Effector memory CD4-positive, alpha-beta T cell (primary cell): ENCODE data around the gene CORO7.

Experiments used
- DNase-seq, 3 donors: peaks; one replicate each; pipeline ENCODE4 v3.0.0-alpha.2; 2020
- H3K27ac ChIP-seq: 2 replicates; pipeline ENCODE4 v1.7.0; 2013; ENCODE audit warnings: mild to moderate bottlenecking, low read length, moderate library complexity; ENCODE audit not compliant: insufficient read depth, poor library complexity, severe bottlenecking
- H3K27me3 ChIP-seq: replicated peaks from 2 replicates; pipeline ENCODE4 v1.7.0; 2013; ENCODE audit warnings: mild to moderate bottlenecking, low read length; ENCODE audit not compliant: insufficient read depth, control insufficient read depth, poor library complexity, severe bottlenecking
- H3K36me3 ChIP-seq: 2 replicates; pipeline ENCODE4 v1.7.0; 2013; ENCODE audit warnings: mild to moderate bottlenecking, low read length, moderate library complexity; ENCODE audit not compliant: control insufficient read depth, insufficient read depth
- H3K4me1 ChIP-seq: 2 replicates; pipeline ENCODE4 v1.7.0; 2013; ENCODE audit warnings: low read length, mild to moderate bottlenecking; ENCODE audit not compliant: control insufficient read depth, insufficient read depth, poor library complexity, severe bottlenecking
- H3K4me3 ChIP-seq: 2 replicates; pipeline ENCODE4 v1.7.0; 2013; ENCODE audit warnings: low read length, low read depth, mild to moderate bottlenecking; ENCODE audit not compliant: insufficient read depth, poor library complexity, severe bottlenecking
- H3K9me3 ChIP-seq: 2 replicates; pipeline ENCODE4 v1.7.0; 2013; ENCODE audit warnings: mild to moderate bottlenecking, low read length, moderate library complexity; ENCODE audit not compliant: control insufficient read depth

Gene CORO7

DNA sequence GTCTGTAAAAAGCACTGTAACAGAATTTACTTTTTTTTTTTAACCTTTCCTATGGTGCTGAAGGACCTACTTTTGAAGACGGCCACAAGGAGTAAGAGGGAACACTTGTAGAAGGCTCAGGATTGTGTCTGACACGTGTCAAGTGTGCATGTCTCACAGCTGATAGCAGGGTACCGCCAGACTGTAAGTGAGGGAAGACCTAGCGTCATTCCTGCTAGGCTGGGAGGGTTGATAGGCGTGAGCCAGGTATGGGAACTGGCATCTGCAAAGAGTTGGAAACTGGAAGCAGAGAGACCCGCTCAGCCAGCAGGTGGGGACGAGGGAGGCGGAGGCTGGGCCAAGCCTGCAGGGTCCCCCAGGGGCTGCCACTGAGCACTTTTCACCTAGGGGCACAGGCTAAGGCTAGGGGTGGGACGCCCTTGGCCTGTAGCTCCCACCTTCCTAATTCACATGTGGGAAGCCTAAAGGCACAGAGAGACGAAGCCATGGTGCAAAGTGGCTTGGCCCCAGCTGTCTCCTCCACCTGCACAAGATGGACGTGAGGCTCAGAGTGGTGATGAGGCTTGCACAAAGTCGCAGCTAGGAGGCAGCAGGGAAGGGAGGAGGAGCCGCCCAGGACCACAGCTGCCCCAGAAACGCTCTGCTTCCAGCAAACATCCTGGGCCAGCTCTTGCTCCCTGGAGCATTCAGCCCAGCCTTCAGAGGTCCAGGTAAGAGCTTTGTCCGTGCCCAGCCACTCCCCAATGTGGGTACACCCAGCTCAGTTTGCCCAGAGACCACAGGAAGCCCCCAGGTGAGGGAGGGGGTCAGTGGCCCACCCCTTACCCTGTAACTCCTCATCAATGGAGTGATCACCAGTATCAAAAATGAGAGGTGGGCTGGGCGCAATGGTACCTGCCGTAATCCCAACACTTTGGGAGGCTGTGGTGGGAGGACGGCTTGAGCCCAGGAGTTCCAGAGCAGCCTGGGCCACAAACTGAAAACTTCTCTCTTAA lies 25.8 kb downstream of the CORO7 start:
- H3K27ac ChIP-seq, result no peak overlapping the region
- DNase-seq, result no peak
- H3K4me3 ChIP-seq, result no peak overlapping the region
- H3K4me1 ChIP-seq, result no peaks in the 10 kb centered on the region
- H3K36me3 ChIP-seq, result peaks cover 93% of the 10 kb centered on the region
- H3K9me3 ChIP-seq, result no peaks in the 10 kb centered on the region
- H3K27me3 ChIP-seq, result no peaks in the 10 kb centered on the region

DNA sequence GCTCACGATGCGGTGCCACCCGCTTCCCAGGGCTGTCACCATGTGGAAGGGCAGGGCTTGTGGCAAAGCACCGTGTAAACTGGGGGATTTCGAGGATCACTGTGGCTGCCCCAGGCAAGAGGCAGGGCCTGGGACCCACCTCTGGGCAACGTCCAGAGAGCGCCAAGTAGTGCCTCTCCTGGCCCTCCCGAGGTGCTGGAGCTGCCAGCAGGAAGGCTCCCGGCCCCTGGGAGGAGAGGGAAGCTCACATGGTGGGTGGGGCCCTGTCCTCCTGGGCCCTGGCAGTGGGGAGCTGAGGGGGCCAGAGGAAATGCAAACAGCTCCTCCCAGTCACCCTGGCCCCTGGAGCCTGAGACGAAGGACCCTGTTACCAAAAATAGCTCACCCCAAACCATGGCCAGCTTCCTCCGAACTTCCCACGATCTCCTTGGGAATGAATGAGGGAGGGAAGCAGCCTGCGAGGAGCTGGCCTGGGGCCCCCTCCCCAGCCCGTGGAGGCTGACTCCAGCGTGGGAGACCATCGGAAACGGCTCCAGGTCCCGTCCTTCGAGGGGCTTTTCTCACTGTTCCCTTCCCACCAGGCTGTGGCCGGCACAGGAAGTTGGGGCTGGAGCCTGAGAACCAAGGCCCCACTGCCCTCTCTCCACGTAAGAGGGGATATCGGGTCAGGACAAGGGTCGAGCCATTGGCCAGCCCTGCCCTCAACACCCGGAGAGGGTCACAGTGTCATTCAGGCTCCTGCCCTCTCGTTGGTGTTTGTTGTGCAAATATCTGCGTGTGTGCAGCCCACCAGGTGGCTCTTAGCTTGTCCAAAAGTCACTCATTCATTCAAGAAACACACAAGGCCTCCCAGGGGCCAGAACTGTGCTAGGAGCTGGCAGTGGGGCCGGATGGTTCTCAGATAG lies 27.1 kb downstream of the CORO7 start:
- Histone ChIP-seq H3K4me3 (no peak overlapping the region), H3K4me1 (no peaks in the 10 kb centered on the region), H3K9me3 (no peaks in the 10 kb centered on the region), H3K36me3 (peaks cover 93% of the 10 kb centered on the region), H3K27ac (no peak overlapping the region), H3K27me3 (no peaks in the 10 kb centered on the region)
- DNase-seq, result no peak

DNA sequence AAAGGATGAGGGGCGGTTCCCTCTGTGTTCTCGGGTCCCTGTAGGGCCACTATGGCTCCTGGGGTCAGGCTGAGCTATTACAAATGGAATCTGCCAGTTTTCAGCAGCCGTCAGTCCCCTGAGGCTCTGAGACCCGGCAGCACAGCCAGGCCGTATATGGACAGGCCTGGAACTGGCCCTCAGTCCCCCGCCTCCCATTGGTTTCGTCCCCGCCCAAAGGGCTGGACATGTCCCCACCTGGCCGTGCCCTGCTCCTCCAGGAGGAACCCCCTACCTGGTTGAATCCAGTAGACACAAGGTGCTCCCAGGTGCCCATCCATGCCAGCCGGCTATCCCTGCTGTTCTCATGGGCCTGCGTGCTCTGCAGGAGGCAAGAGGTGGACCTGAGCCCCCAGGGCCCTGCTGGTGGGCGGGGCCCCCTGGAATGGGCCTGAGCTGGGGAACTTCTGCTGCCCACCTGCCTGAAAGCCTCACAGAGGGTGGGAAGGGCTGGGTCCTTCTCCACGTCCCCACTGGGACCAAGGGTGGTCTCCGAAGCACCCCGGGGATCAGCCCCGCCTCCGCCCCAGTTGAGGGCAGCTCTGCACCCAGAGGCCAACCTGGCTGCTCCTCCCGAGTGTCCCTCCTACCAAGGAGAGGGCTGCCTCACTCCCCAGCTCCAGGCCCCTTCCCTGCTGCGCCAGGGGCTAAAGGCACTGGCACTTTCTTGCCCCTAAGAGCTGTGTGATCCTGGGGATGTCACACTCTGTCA lies 27.9 kb downstream of the CORO7 start:
- Histone ChIP-seq H3K9me3 (no peaks in the 10 kb centered on the region), H3K27me3 (no peaks in the 10 kb centered on the region), H3K27ac (no peak overlapping the region), H3K4me1 (no peaks in the 10 kb centered on the region), H3K36me3 (peaks cover 96% of the 10 kb centered on the region), H3K4me3 (no peak overlapping the region)
- DNase-seq, result no peak

- Histone ChIP-seq H3K9me3 (no peaks in the 10 kb centered on the region), H3K4me3 (no peak overlapping the region), H3K27me3 (no peaks in the 10 kb centered on the region), H3K27ac (no peak overlapping the region), H3K36me3 (peaks cover 96% of the 10 kb centered on the region), H3K4me1 (no peaks in the 10 kb centered on the region)
- no peak for DNase-seq
These were observed 28.6 kb downstream of the CORO7 start for GRCh38 chr16:4387781-4388180.

GRCh38 chr16:4386951-4387565 lies 29.3 kb downstream of the CORO7 start:
- no peaks in the 10 kb centered on the region for H3K9me3 ChIP-seq
- no peak overlapping the region for H3K27ac ChIP-seq
- DNase-seq, result no peak
- H3K4me3 ChIP-seq, result no peak overlapping the region
- H3K4me1 ChIP-seq, result no peaks in the 10 kb centered on the region
- no peaks in the 10 kb centered on the region for H3K27me3 ChIP-seq
- H3K36me3 ChIP-seq, result peaks cover 96% of the 10 kb centered on the region

- no peaks in the 10 kb centered on the region for H3K9me3 ChIP-seq
- DNase-seq, result no peak
- H3K4me1 ChIP-seq, result no peaks in the 10 kb centered on the region
- H3K27me3 ChIP-seq, result no peaks in the 10 kb centered on the region
- H3K4me3 ChIP-seq, result no peak overlapping the region
- H3K36me3 ChIP-seq, result peaks cover 96% of the 10 kb centered on the region
- no peak overlapping the region for H3K27ac ChIP-seq
These were observed 30.0 kb downstream of the CORO7 start for GRCh38 chr16:4386451-4386805.

DNA sequence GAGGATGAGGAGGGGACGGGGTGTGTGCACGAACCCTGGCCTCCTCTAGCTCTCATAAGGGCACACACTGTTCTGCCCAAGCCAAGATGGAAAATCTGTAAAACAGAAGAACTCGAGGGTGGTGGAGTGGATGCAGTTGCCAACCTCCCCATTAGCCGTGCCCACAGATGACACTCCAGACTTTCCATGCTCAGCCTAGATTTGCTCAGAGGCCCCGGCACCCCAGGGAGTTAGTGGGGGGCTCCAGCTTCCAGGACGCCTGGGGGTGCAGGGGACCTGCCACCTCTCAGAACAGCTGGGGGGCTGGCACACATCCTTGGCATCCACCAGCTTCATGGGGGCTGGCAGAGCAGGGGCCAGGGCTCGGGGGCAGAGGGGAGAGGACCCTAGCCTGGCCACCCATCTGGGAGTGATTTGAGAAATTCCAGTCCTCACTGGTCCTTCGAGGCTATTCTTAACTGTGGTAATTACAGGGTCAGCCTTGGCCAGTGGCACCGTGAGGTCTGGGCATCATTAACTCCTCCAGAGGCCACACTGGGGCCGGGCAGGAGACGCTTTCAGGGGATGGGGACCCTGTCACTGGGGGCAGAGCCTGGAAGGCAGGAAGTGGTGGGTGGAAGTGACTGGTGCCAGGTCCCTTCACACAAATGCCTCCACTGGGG lies 30.5 kb downstream of the CORO7 start:
- Histone ChIP-seq H3K27ac (no peak overlapping the region), H3K4me3 (no peak overlapping the region), H3K9me3 (no peaks in the 10 kb centered on the region), H3K27me3 (no peaks in the 10 kb centered on the region), H3K4me1 (no peaks in the 10 kb centered on the region), H3K36me3 (peaks cover 99% of the 10 kb centered on the region)
- no peak for DNase-seq

GRCh38 chr16:4385066-4385788 lies 31.2 kb downstream of the CORO7 start:
- Histone ChIP-seq H3K9me3 (no peaks in the 10 kb centered on the region), H3K4me3 (no peak overlapping the region), H3K36me3 (peaks cover 99% of the 10 kb centered on the region), H3K27me3 (no peaks in the 10 kb centered on the region), H3K4me1 (no peaks in the 10 kb centered on the region), H3K27ac (no peak overlapping the region)
- DNase-seq, result no peak
